Skeletal muscle satellite cell (primary cell): ENCODE results near the gene RNASE7.
"Not testable (repeated sequence)": the region's sequence is repeated elsewhere in the genome, so short reads cannot be mapped to it uniquely, and the experiment has no call there.

ENCODE experiments used
- H3K27me3 ChIP-seq: 2 replicates; pipeline ENCODE4 v1.7.0; 2013; ENCODE audit warnings: low read length; ENCODE audit not compliant: control insufficient read depth, insufficient read depth
- H3K36me3 ChIP-seq: 2 replicates; pipeline ENCODE4 v1.7.0; 2013; ENCODE audit warnings: mild to moderate bottlenecking, control low read depth, low read length; ENCODE audit not compliant: insufficient read depth
- H3K4me1 ChIP-seq: 2 replicates; pipeline ENCODE4 v1.7.0; 2013; ENCODE audit warnings: low read length; ENCODE audit not compliant: control insufficient read depth, insufficient read depth
- H3K4me2 ChIP-seq: 2 replicates; pipeline ENCODE4 v1.7.0; 2013; ENCODE audit warnings: mild to moderate bottlenecking, low read length
- H3K4me3 ChIP-seq: 2 replicates; pipeline ENCODE4 v1.7.0; 2013; ENCODE audit warnings: low read length
- H3K9ac ChIP-seq: 2 replicates; pipeline ENCODE4 v1.7.0; 2013; ENCODE audit warnings: mild to moderate bottlenecking, low read depth, low read length, moderate library complexity
- H3K9me3 ChIP-seq: replicated peaks from 2 replicates; pipeline ENCODE4 v1.7.0; 2013; ENCODE audit warnings: mild to moderate bottlenecking, control low read depth, low read length

The RNASE7 gene

GRCh38 chr14:21037156-21037555, 5.0 kb upstream of the RNASE7 start:
- H3K36me3 ChIP-seq, result no peaks in the 10 kb centered on the region
- no peak overlapping the region for H3K9ac ChIP-seq
- H3K9me3 ChIP-seq, result no peaks in the 10 kb centered on the region
- H3K4me2 ChIP-seq, result no peak overlapping the region
- H3K4me3 ChIP-seq, result no peak overlapping the region
- H3K4me1 ChIP-seq, result peaks cover 24% of the 10 kb centered on the region
- peaks cover 47% of the 10 kb centered on the region for H3K27me3 ChIP-seq

DNA sequence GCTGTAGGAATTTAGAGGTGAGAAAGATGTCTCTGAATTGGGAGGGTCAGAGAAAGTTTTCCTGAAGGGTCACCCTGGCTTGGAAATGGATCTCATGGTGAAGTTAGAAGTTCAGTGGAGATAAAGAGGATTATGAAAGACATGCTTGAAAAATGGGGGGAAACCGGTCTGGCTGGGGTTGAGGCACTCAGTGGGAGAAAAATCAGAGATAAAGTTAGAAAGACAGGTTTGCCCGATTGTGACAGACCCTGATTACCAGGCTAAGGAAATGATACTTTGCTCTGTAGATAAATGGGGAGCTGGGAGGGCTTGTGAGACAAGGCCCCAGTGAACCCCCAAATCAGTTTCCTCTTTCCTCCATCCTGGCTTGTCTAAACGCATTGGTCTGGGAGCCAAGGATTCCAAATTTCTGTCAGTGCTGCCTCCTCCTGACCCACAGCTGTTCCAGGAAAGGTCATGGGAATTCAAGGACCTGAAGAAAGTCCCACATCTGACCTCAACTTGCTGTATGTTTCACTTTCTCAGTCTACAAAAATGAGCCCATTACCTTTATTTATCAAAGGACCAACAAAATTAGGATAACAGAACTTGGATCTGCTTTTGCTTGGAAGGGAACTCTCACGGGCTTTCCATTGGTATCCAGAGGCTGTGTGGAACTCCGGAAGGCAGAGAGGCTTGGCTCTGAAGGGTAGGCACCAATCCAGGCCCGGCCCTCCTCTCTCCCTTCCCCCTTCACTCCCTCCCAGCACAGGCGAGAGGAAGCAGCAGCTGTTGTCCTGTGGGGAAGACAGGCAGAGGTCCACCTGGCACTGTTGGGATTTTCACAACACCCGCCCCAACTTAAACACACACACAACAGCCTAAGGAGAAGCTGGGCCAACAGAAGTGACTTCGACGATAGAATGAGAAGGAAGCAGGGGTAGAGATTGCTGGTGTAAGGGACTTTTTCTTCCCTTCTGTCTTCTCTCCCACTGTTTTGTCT, 3.4 kb upstream of the RNASE7 start:
- Histone ChIP-seq H3K4me3 (no peak overlapping the region), H3K4me2 (peak overlapping the region; percentile 43), H3K36me3 (no peaks in the 10 kb centered on the region), H3K27me3 (peaks cover 43% of the 10 kb centered on the region), H3K9ac (no peak overlapping the region), H3K9me3 (no peaks in the 10 kb centered on the region), H3K4me1 (peaks cover 39% of the 10 kb centered on the region)

- H3K9me3 ChIP-seq, result no peaks in the 10 kb centered on the region
- H3K4me1 ChIP-seq, result peaks cover 40% of the 10 kb centered on the region
- H3K36me3 ChIP-seq, result no peaks in the 10 kb centered on the region
- H3K4me2 ChIP-seq, result no peak overlapping the region
- peaks cover 41% of the 10 kb centered on the region for H3K27me3 ChIP-seq
- H3K9ac ChIP-seq, result no peak overlapping the region
- H3K4me3 ChIP-seq, result no peak overlapping the region
Observed at GRCh38 chr14:21039585-21040369, 2.4 kb upstream of the RNASE7 start.

DNA sequence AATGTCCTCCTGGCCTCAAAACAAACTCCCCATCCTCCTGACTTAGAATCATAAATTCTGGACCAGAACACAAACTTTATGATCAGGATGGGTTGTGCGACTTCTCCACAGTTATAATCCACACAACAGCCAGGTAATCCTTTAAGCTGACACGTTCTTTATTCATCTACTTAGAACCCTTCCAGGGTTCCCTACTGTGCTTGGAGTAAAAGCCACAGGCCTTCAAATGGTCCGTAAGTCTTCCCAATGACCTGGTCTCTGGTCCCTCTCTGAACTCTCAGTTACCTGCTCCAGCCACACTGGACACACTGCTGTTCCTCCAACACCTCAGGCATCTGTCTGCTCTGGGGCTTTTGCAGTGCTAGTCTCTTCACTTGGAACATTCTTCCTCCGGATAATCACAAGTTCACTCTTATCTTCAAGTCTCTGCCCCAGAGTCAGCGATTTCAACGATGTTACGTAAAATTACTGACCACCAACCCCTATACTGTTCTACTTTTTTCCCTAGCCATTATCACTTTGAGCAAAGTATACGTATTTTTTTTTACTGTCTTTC, 1.7 kb upstream of the RNASE7 start:
- H3K4me3 ChIP-seq, result no peak overlapping the region
- no peaks in the 10 kb centered on the region for H3K9me3 ChIP-seq
- peaks cover 43% of the 10 kb centered on the region for H3K27me3 ChIP-seq
- H3K9ac ChIP-seq, result no peak overlapping the region
- H3K4me1 ChIP-seq, result peaks cover 40% of the 10 kb centered on the region
- H3K36me3 ChIP-seq, result no peaks in the 10 kb centered on the region
- no peak overlapping the region for H3K4me2 ChIP-seq

GRCh38 chr14:21040941-21041340, 1.2 kb upstream of the RNASE7 start:
- H3K4me3 ChIP-seq, H3K9me3 ChIP-seq, H3K36me3 ChIP-seq, H3K9ac ChIP-seq, H3K4me2 ChIP-seq: not testable (repeated sequence)
- Histone ChIP-seq H3K27me3 (peaks cover 42% of the 10 kb centered on the region), H3K4me1 (peaks cover 40% of the 10 kb centered on the region)

DNA sequence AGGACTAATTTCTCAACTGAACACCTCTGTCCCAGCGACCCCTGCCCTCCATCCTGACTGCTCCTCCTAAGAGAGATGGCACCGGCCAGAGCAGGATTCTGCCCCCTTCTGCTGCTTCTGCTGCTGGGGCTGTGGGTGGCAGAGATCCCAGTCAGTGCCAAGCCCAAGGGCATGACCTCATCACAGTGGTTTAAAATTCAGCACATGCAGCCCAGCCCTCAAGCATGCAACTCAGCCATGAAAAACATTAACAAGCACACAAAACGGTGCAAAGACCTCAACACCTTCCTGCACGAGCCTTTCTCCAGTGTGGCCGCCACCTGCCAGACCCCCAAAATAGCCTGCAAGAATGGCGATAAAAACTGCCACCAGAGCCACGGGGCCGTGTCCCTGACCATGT, 756 bp downstream of the RNASE7 start:
- H3K9ac ChIP-seq, result no peak overlapping the region
- peaks cover 38% of the 10 kb centered on the region for H3K27me3 ChIP-seq
- H3K4me1 ChIP-seq, result peaks cover 40% of the 10 kb centered on the region
- H3K4me3 ChIP-seq, result no peak overlapping the region
- H3K9me3 ChIP-seq, result no peaks in the 10 kb centered on the region
- H3K4me2 ChIP-seq, result peak overlapping the region; percentile 21
- no peaks in the 10 kb centered on the region for H3K36me3 ChIP-seq

GRCh38 chr14:21043387-21043973, 1.3 kb downstream of the RNASE7 start:
- H3K36me3 ChIP-seq, result no peaks in the 10 kb centered on the region
- H3K27me3 ChIP-seq, result peaks cover 32% of the 10 kb centered on the region
- no peak overlapping the region for H3K4me3 ChIP-seq
- no peak overlapping the region for H3K9ac ChIP-seq
- peak overlapping the region; percentile 21 for H3K4me2 ChIP-seq
- no peaks in the 10 kb centered on the region for H3K9me3 ChIP-seq
- peaks cover 40% of the 10 kb centered on the region for H3K4me1 ChIP-seq

DNA sequence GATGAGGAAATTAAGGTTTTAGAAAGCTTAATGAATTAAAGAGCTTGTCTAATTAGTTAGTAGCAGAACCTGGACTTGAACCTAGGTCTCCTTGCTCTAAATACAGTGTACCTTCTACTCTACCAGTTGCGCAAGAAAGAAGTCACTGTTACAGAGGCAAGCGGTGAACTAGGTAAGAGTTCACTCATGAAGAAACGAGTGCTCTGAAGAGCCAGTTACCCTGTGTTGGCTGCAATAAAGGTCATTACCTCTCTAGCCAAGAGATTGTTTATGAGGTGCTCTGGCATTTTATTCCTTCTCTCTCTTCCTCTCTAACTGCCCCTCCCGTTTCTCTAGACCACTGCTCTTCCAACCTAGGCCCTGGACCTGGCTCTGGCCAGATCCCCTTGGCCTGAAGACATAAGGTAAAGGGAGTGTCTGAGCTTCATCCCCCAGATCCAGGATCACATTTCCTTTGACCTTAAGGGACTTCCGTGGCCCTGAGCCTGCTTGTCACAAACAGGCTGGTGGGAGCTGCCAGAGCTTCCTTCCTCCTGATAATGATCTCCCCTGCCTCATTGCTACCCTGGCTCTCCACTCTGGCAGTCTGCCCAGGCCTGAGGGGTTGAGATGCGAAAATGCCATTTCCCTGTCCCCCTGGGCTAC, 1.9 kb downstream of the RNASE7 start:
- Histone ChIP-seq H3K27me3 (peaks cover 29% of the 10 kb centered on the region), H3K4me3 (no peak overlapping the region), H3K9me3 (no peaks in the 10 kb centered on the region), H3K36me3 (no peaks in the 10 kb centered on the region), H3K4me1 (peaks cover 38% of the 10 kb centered on the region), H3K4me2 (no peak overlapping the region), H3K9ac (no peak overlapping the region)

DNA sequence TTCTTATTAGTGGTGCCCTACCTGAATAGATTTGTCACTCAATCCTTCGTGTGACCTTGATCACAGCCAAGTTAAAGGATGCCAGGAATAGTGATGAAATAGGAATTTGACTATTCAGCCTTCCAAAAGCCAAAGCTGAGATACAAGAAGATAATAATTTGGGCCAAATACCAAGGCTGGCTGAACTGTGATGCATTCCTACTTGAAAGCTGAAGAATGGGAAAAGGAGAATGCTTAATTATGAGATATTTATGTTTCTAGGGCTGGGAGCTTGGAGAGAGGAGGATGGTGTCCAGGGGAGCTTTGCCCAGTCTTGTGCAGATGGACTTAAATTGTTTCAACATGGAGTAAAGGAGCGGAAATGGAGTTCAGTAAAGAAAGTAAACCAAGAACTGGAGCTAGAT, 5.2 kb downstream of the RNASE7 start:
- no peak overlapping the region for H3K4me2 ChIP-seq
- H3K27me3 ChIP-seq, result peaks cover 35% of the 10 kb centered on the region
- no peak overlapping the region for H3K4me3 ChIP-seq
- H3K36me3 ChIP-seq, result no peaks in the 10 kb centered on the region
- H3K4me1 ChIP-seq, result peaks cover 19% of the 10 kb centered on the region
- no peaks in the 10 kb centered on the region for H3K9me3 ChIP-seq
- H3K9ac ChIP-seq, result no peak overlapping the region

GRCh38 chr14:21048638-21049037, 6.5 kb downstream of the RNASE7 start:
- H3K9ac ChIP-seq, result no peak overlapping the region
- no peaks in the 10 kb centered on the region for H3K36me3 ChIP-seq
- H3K9me3 ChIP-seq, result no peaks in the 10 kb centered on the region
- H3K4me1 ChIP-seq, result peaks cover 6% of the 10 kb centered on the region
- peaks cover 24% of the 10 kb centered on the region for H3K27me3 ChIP-seq
- H3K4me2 ChIP-seq, result no peak overlapping the region
- H3K4me3 ChIP-seq, result no peak overlapping the region

DNA sequence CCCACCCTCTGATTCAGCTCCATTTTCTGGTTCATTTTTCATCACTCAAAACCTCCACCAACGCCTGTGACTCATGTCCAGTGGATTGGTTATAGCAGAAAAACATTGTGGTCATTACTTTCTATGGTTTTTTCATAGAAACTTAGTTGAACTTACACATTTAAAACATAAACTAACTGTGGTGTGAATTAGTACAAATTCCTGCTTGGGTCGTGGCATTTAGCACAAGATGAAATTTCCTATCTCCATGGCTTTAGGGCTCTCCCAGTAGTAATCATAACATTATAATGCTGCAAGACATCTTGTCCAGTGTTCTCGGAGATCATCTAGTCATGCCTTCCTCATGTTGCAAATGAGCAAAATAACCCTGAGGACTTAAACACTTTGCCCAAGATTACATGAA, 7.1 kb downstream of the RNASE7 start:
- peaks cover 4% of the 10 kb centered on the region for H3K4me1 ChIP-seq

More for the DNA sequence above, 7.1 kb downstream of the RNASE7 start:
- no peak overlapping the region for H3K4me3 ChIP-seq
- no peaks in the 10 kb centered on the region for H3K9me3 ChIP-seq
- peaks cover 20% of the 10 kb centered on the region for H3K27me3 ChIP-seq
- H3K4me2 ChIP-seq, result peak overlapping the region; percentile 64
- no peak overlapping the region for H3K9ac ChIP-seq
- no peaks in the 10 kb centered on the region for H3K36me3 ChIP-seq
